T-helper 2 cell treated with Interferon-gamma antibody and Interleukin-4, amounts not matched to agents 5 μg/mL and 100 μg/mL, for 36 hours (primary cell): ENCODE data around the gene GNAZ.

Source experiments
- DNase-seq: peaks from one replicate; pipeline ENCODE4 v3.0.0; 2021; ENCODE audit warnings: low spot score
- H3K27ac Mint-ChIP-seq: one replicate; pipeline ENCODE4 v1.8.0; 2021; ENCODE audit warnings: mild to moderate bottlenecking, mixed read lengths
- H3K27me3 Mint-ChIP-seq: one replicate; pipeline ENCODE4 v1.8.0; 2021; ENCODE audit warnings: low read depth, mixed read lengths
- H3K36me3 Mint-ChIP-seq: one replicate; pipeline ENCODE4 v1.8.0; 2021; ENCODE audit warnings: low read depth, mixed read lengths
- H3K4me1 Mint-ChIP-seq: one replicate; pipeline ENCODE4 v1.8.0; 2021; ENCODE audit warnings: low read depth, mixed read lengths
- H3K4me3 Mint-ChIP-seq: one replicate; pipeline ENCODE4 v1.8.0; 2022; ENCODE audit warnings: mild to moderate bottlenecking, moderate library complexity, mixed read lengths
- H3K9me3 Mint-ChIP-seq: one replicate; pipeline ENCODE4 v1.8.0; 2021; ENCODE audit warnings: mixed read lengths

GNAZ gene

GRCh38 chr22:23121000-23121421 lies 50.7 kb downstream of the GNAZ start:
- no peak overlapping the region for H3K27ac Mint-ChIP-seq

DNA sequence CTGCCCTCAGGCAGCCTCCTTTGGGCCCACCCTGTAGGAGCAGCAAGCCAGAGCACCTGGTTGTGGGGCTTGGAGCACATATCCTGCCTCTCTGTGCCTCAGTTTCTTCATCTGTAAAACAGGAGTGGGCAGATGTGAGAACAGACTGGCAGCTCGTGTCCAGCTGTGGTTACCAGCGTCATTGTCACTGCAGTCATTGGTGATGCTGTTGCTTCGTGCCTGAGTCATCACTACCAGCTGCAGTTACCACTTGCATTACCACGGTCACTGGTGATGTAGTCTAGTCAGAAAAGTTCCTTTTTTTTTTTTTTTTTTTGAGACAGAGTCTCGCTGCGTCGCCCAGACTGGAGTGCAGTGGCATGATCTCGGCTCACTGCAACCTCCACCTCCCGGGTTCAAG lies 51.1 kb downstream of the GNAZ start:
- Mint-ChIP-seq H3K27me3 (no peaks in the 10 kb centered on the region), H3K4me1 (peaks cover 9% of the 10 kb centered on the region), H3K4me3 (no peak overlapping the region), H3K9me3 (no peaks in the 10 kb centered on the region), H3K27ac (no peak overlapping the region), H3K36me3 (no peaks in the 10 kb centered on the region)
- DNase-seq, result no peak

More at GRCh38 chr22:23121000-23121421, 50.7 kb downstream of the GNAZ start:
- Mint-ChIP-seq H3K36me3 (no peaks in the 10 kb centered on the region), H3K27me3 (no peaks in the 10 kb centered on the region), H3K4me1 (peaks cover 9% of the 10 kb centered on the region), H3K9me3 (no peaks in the 10 kb centered on the region), H3K4me3 (no peak overlapping the region)
- DNase-seq, result no peak

DNA sequence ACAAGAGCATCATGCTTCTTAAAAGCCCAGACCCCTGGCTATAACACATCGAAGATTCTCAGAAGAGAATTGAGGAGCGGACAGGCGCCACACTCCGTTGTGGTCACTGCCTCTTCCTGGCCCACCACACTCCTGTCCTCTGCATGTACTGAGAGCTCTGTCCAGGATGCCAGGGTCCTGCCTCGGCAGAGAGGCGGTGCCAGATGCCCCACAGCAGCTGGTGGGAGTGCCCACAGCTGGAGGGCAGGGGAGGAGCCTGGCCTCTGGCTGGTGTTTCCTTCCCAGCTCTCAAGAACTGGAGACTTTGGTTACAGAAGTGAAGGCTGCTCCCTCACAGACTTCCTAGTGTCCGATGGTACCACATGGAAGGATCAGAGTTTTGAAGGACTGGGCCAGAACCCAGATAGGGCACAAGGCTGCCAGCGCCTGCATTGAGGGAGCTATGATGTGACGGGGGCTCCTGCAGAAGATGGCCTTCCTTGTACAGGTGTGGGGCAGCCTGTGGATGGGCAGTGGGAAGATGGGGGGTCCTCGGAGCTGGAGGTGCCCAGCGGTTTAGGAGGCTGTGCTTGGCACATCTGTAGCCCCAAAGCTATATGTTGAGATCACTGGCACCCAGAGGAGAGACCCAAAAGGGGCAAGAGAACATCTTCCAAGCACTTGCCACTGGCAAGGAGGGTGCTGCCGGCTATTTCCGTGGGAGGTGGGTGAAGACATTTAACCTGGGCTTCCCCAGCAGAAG lies 52.1 kb downstream of the GNAZ start:
- Mint-ChIP-seq H3K27ac (no peak overlapping the region), H3K27me3 (no peaks in the 10 kb centered on the region)

DNA sequence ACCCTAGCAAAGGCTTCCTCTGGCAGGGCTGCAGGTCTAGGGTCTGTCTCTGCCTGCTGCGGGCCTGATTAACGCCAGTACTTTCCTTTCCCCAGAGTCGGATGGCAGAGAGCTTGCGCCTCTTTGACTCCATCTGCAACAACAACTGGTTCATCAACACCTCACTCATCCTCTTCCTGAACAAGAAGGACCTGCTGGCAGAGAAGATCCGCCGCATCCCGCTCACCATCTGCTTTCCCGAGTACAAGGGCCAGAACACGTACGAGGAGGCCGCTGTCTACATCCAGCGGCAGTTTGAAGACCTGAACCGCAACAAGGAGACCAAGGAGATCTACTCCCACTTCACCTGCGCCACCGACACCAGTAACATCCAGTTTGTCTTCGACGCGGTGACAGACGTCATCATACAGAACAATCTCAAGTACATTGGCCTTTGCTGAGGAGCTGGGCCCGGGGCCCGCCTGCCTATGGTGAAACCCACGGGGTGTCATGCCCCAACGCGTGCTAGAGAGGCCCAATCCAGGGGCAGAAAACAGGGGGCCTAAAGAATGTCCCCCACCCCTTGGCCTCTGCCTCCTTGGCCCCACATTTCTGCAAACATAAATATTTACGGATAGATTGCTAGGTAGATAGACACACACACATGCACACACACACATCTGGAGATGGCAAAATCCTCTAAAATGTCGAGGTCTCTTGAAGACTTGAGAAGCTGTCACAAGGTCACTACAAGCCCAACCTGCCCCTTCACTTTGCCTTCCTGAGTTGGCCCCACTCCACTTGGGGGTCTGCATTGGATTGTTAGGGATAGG lies 52.9 kb downstream of the GNAZ start:
- Mint-ChIP-seq H3K4me3 (no peak overlapping the region), H3K4me1 (peaks cover 9% of the 10 kb centered on the region), H3K27ac (no peak overlapping the region), H3K36me3 (no peaks in the 10 kb centered on the region), H3K27me3 (no peaks in the 10 kb centered on the region), H3K9me3 (no peaks in the 10 kb centered on the region)
- DNase-seq, result no peak

More for the DNA sequence above, 52.1 kb downstream of the GNAZ start:
- Mint-ChIP-seq H3K9me3 (no peaks in the 10 kb centered on the region), H3K4me1 (peaks cover 9% of the 10 kb centered on the region), H3K4me3 (no peak overlapping the region), H3K36me3 (no peaks in the 10 kb centered on the region)
- no peak for DNase-seq

GRCh38 chr22:23123804-23124254 lies 53.5 kb downstream of the GNAZ start:
- peaks cover 9% of the 10 kb centered on the region for H3K4me1 Mint-ChIP-seq
- H3K36me3 Mint-ChIP-seq, result no peaks in the 10 kb centered on the region
- no peak for DNase-seq
- no peak overlapping the region for H3K27ac Mint-ChIP-seq
- H3K4me3 Mint-ChIP-seq, result no peak overlapping the region
- no peaks in the 10 kb centered on the region for H3K9me3 Mint-ChIP-seq
- H3K27me3 Mint-ChIP-seq, result no peaks in the 10 kb centered on the region

DNA sequence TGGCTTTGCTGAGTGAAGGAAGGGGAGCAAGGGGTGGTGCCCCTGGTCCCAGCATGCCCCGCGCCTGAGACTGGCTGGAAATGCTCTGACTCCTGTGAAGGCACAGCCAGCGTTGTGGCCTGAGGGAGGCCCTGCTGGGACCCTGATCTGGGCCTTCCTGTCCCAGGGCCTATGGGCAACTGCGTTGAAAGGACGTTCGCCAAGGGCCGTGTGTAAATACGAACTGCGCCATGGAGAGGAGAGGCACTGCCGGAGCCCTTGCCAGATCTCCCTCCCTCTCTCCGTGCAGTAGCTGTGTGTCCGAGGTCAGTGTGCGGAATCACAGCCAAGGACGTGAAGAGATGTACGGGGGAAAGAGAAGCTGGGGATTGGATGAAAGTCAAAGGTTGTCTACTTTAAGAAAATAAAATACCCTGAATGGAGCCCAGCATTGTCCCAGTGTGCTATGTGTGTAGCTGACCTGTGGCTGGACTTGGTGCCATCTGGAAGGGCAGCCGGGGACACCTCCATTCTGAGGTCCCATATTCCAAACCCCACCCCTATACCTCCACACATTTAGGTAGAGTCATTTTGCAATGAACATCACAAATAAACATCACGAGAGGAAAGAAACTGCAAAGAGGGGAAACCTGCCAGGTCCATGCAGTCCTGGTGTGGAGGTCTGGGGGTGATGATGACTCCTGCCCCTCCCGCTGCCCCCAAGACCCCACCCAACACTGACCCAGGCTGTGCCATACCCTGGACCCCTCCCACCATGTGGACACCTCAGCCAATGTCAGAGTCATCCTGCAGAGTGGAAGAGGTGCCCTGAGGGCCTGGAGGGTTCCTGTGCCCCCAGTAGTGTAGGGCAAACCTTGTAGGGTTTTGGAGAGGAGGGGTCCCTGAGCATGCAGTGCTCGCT lies 54.5 kb downstream of the GNAZ start:
- H3K4me1 Mint-ChIP-seq, result peaks cover 2% of the 10 kb centered on the region
- no peak for DNase-seq
- no peak overlapping the region for H3K27ac Mint-ChIP-seq
- H3K36me3 Mint-ChIP-seq, result no peaks in the 10 kb centered on the region
- H3K27me3 Mint-ChIP-seq, result no peaks in the 10 kb centered on the region
- no peak overlapping the region for H3K4me3 Mint-ChIP-seq
- no peaks in the 10 kb centered on the region for H3K9me3 Mint-ChIP-seq

- DNase-seq, result no peak
- H3K4me1 Mint-ChIP-seq, result no peaks in the 10 kb centered on the region
- no peak overlapping the region for H3K27ac Mint-ChIP-seq
Measured at GRCh38 chr22:23125512-23126103, 55.3 kb downstream of the GNAZ start.

DNA sequence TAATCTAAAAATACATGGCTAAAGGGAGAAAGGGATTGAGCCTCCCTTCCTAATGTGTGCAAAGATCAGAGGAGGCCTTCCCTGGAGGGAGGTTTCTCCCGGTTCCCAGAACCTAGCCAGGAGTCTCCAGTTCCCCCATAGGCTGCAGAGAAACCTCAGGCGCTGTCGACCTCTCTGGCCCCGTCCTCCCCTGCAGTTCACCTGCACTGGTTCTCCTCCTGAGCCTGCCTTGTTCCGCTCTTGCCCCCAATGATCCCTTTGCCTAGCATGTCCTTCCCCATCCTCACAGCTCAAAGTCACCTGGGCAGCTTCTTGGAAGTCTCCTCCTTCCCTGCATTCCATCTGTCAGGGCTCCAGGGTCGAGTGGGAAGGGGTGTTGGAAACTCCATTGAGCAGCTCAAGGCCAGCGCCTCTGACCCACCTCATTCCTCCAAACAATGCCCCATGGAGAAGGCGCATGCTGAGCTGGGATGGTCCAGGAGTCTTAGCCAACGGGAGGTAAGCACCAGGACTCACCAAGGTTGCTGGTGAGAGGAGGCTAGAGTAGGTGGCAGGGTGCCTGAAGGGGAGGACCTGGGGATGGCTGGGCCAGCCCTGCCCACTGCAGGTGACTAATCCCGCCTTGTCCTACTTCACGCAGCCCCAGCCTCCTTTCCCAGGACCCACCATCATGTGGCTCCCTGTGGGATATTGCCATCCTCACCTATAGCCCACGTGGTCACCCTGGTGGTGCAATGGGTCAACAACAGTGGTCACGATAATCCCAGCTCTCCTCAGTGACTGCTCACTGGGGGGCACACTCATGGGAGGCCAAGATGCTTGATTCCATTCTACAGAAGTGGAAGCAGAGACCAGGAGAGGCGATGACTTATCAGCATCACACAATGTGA lies 56.1 kb downstream of the GNAZ start:
- no peaks in the 10 kb centered on the region for H3K27me3 Mint-ChIP-seq

More at GRCh38 chr22:23125512-23126103, 55.3 kb downstream of the GNAZ start:
- H3K36me3 Mint-ChIP-seq, result no peaks in the 10 kb centered on the region
- no peak overlapping the region for H3K4me3 Mint-ChIP-seq
- H3K27me3 Mint-ChIP-seq, result no peaks in the 10 kb centered on the region
- no peaks in the 10 kb centered on the region for H3K9me3 Mint-ChIP-seq

DNA sequence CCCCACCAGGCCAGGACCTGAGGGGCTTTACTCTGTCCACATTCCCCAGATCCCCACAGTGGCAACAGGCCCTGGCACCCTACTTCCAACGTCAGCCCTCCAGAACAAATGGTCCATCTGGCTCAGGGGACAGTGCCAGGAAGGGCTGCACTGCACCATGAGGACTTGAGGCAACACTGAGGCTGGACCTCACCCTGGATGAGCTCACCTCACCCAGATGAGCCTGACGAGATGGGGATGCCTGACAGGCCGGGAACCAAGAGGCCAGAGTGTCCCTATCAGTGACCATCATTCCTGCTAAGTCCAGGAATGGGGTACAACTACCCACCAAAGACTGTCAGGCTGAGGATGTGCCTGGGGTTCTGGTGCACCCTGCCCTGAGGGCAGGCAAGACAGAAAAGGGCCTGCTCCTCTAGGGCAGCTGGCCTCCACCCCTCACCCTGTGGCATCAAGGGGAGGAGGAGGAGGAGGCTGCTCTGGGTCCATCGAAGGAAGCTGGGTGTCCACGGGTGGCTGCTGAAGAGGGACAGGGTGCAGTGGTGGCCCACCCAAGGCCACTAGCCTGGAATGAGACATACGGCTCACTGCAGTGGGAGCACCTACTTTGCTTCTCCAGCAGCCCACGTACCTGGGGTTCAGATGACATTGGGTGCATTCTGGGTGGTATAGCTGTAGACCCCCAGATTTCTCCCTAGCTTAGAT lies 56.9 kb downstream of the GNAZ start:
- H3K27ac Mint-ChIP-seq, result no peak overlapping the region
- no peak for DNase-seq
- no peaks in the 10 kb centered on the region for H3K36me3 Mint-ChIP-seq
- H3K9me3 Mint-ChIP-seq, result no peaks in the 10 kb centered on the region
- no peak overlapping the region for H3K4me3 Mint-ChIP-seq
- H3K27me3 Mint-ChIP-seq, result no peaks in the 10 kb centered on the region
- no peaks in the 10 kb centered on the region for H3K4me1 Mint-ChIP-seq

More for the DNA sequence above, 56.1 kb downstream of the GNAZ start:
- no peaks in the 10 kb centered on the region for H3K9me3 Mint-ChIP-seq
- H3K27ac Mint-ChIP-seq, result no peak overlapping the region
- no peaks in the 10 kb centered on the region for H3K36me3 Mint-ChIP-seq
- H3K4me3 Mint-ChIP-seq, result no peak overlapping the region
- H3K4me1 Mint-ChIP-seq, result no peaks in the 10 kb centered on the region
- no peak for DNase-seq

DNA sequence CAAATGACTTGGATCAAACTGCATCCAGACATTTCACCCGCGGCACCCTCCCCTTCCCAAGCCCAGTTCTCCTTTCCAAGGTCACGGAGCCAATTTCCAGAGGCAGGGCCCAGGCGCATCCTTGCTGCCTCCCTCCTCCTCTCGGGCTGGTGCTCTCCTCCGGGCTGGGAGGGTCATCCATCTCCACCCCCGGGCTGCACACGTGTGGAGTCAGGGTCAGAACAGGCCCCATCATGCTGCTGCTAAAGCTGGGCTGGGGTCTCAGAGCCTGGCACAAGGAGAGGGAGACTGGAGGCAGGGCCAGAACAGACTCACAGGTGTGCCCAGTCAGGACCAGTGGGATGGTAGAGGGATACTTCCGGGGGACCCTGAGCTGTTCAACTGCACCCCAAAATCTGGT lies 57.5 kb downstream of the GNAZ start:
- Mint-ChIP-seq H3K27me3 (no peaks in the 10 kb centered on the region), H3K27ac (no peak overlapping the region), H3K4me3 (no peak overlapping the region), H3K36me3 (no peaks in the 10 kb centered on the region), H3K9me3 (no peaks in the 10 kb centered on the region), H3K4me1 (no peaks in the 10 kb centered on the region)
- DNase-seq, result no peak

DNA sequence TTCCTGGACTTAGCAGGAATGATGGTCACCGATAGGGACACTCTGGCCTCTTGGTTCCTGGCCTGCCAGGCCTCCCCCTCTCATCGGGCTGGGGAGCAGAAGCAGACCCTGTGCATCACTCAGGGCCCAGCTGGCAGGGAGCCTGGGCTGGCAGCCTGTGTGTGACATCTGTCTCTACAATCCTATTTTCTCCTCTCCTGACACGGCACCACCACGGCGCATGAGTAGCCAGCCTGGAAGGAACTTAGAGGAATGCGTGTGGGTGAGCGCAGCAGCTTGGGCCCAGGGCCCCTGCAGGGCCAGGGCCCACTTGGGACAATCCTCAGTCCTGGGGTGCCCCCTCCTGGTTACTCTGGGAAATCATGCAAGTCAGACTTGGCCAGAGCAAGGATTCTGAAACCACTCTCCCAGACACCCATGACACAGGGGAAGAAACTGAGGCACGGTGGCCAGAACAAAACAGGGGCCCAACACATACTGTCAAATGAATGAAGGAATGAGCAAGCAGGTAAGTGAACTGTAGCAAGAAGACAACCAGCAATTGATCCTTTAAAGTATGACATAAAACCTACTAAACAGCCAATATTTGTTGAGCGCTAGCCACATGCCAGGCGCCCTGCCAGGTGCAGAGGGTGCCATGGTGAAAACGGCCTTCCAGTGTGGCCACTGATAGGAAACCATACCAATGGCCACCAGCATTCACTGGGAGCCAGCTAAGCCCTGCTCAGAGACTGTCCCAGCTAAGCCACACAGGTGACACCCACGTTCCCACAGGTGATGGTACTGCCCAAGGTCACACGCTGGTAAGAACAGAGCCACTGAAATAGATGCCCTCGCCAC lies 58.2 kb downstream of the GNAZ start:
- Mint-ChIP-seq H3K27me3 (no peaks in the 10 kb centered on the region), H3K27ac (no peak overlapping the region), H3K9me3 (no peaks in the 10 kb centered on the region), H3K36me3 (no peaks in the 10 kb centered on the region), H3K4me1 (no peaks in the 10 kb centered on the region), H3K4me3 (no peak overlapping the region)
- peak; percentile 40 for DNase-seq

- Mint-ChIP-seq H3K27ac (no peak overlapping the region), H3K27me3 (no peaks in the 10 kb centered on the region), H3K4me3 (no peak overlapping the region), H3K36me3 (no peaks in the 10 kb centered on the region), H3K4me1 (no peaks in the 10 kb centered on the region), H3K9me3 (no peaks in the 10 kb centered on the region)
- no peak for DNase-seq
Measured at GRCh38 chr22:23129149-23129548, 58.8 kb downstream of the GNAZ start.
